ENCODE measurements around the gene GIPR. TPM values are rescaled to one million over a fixed set of nuclear protein-coding genes. Genes with fewer than 3 reads are reported as not detected.
"Not testable (repeated sequence)": the region's sequence is repeated elsewhere in the genome, so short reads cannot be mapped to it uniquely, and the experiment has no call there.

The GIPR gene, protein sequence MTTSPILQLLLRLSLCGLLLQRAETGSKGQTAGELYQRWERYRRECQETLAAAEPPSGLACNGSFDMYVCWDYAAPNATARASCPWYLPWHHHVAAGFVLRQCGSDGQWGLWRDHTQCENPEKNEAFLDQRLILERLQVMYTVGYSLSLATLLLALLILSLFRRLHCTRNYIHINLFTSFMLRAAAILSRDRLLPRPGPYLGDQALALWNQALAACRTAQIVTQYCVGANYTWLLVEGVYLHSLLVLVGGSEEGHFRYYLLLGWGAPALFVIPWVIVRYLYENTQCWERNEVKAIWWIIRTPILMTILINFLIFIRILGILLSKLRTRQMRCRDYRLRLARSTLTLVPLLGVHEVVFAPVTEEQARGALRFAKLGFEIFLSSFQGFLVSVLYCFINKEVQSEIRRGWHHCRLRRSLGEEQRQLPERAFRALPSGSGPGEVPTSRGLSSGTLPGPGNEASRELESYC
- total RNA-seq = 1 to 10 TPM in 3 of 4 donors, under 1 TPM in 1; 0.45 to 1.5 (median 1.2) TPM

DNA sequence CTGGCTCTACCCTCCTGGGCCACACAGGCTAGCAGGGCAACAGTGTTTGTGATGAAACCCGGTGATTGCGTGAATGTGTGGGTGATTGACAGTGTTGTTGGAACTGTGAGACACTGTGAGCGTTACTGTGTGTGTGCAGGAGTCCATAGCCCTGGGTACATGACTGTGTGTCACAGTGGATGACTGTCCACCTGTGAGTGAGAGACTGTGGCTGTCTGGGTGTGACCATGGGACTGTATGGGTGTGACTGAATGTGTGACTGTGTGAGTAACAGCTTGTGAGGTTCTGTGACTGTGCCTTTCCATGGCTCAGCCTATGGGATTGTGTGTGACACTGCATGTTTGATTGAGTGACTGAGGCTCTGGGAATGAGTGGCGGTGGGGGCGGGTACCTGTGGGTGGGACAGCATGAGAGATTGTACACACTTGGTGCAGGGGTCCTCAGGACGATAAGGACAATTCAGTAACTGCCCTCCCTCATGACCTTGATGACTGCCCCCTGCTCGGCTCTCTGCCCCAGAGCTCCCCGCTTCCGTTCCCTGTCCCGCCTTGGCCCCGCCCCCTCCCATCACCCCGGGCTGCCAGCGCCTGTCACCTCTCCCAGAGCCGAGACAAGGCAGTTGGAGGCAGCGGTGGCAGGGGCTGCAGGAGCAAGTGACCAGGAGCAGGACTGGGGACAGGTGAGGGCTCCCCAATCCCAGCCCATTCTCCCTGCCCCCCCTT, at the start of gene GIPR:
TSS of gene GIPR (plus strand) at position 602 of the 722 bp plus-strand sequence. CDS start 1,300 bp downstream, outside the sequence.
- TF ChIP-seq POLR2A (IDR thresholded peaks at IDR 0.05) = no peak
- TF ChIP-seq, protein P1, sequence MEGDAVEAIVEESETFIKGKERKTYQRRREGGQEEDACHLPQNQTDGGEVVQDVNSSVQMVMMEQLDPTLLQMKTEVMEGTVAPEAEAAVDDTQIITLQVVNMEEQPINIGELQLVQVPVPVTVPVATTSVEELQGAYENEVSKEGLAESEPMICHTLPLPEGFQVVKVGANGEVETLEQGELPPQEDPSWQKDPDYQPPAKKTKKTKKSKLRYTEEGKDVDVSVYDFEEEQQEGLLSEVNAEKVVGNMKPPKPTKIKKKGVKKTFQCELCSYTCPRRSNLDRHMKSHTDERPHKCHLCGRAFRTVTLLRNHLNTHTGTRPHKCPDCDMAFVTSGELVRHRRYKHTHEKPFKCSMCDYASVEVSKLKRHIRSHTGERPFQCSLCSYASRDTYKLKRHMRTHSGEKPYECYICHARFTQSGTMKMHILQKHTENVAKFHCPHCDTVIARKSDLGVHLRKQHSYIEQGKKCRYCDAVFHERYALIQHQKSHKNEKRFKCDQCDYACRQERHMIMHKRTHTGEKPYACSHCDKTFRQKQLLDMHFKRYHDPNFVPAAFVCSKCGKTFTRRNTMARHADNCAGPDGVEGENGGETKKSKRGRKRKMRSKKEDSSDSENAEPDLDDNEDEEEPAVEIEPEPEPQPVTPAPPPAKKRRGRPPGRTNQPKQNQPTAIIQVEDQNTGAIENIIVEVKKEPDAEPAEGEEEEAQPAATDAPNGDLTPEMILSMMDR (IDR thresholded peaks at IDR 0.05) = no peak
- no peaks in the 10 kb centered on the region for H3K9me3 ChIP-seq
- H3K4me3 ChIP-seq (replicated peaks in 1 of 3) = peak within 1 kb of the TSS in 1 of 3 donors; percentile 17
- H3K27ac ChIP-seq = no peak within 1 kb of the TSS
- H3K36me3 ChIP-seq = no peaks in the 10 kb centered on the region
- no peak for DNase-seq
- H3K27me3 ChIP-seq = peaks cover 19% of the 10 kb centered on the region
- intact Hi-C loops (cut with DNase I) = no loop called here
- H3K4me1 ChIP-seq = peaks cover 6 to 21% of the 10 kb centered on the region in 2 donors
- WGBS, 2 donors = 26 to 31% methylated on average over 6 to 8 of the region's 15 CpGs

DNA sequence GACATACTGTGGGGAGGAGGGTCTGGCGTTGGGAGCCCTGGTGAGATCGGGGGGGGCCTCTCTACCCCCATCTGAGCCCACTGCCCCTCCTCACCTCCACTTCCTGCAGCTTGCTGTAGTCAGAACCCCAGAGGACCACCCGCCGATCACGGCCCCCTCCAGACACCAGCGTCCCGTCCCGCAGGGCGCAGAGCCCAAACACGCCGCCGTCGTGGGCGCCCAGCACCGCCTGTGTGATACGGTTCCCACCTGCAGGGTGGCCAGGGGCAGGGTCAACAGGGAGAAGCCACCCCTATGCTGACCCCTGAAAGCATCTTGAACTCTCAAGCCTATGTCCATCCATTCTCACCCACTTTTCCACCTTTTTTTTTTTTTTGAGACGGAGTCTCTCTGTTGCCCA, 46.6 kb upstream of the GIPR start:
- 89 to 96% methylated on average over 17 of the region's 17 CpGs for WGBS, 2 donors
- intact Hi-C loops (cut with DNase I) = no loop called here
- peaks cover 10 to 26% of the 10 kb centered on the region in 2 donors for H3K36me3 ChIP-seq

DNA sequence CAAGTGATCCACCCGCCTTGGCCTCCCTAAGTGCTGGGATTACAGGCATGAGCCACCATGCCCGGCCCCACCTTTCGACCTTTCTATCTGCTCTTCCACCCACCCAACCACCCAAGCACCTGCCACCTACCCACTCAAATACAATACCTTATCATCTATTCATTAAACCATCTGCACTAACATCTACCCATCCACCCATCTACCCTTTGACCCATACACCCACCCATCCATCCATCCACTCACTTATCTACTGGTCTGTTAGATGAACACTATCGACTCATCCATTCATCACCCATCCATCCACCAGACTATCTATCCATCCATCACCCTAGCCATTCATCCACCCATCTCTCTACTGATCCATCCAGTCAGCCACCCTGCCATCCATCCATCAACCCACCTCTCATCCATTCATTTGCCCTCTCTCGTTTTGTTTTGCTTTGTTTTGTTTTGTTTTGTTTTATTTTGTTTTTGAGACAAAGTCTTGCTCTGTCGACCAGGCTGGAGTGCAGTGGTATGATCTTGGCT, 46.0 kb upstream of the GIPR start:
- Histone ChIP-seq H3K27ac (no peak overlapping the region), H3K4me3 (replicated peaks in 1 of 3) (no peak overlapping the region), H3K36me3 (peaks cover 10 to 26% of the 10 kb centered on the region in 2 donors), H3K9me3 (no peaks in the 10 kb centered on the region), H3K27me3 (no peaks in the 10 kb centered on the region), H3K4me1 (no peaks in the 10 kb centered on the region)
- intact Hi-C loops (cut with DNase I) = no loop called here
- DNase-seq = no peak
- 85 to 88% methylated on average over 6 of the region's 6 CpGs for WGBS, 2 donors
- TF ChIP-seq, protein P1 (IDR thresholded peaks at IDR 0.05) = no peak
- no peak for TF ChIP-seq POLR2A (IDR thresholded peaks at IDR 0.05)

More for the DNA sequence above, 46.6 kb upstream of the GIPR start:
- Histone ChIP-seq H3K4me1 (no peaks in the 10 kb centered on the region), H3K27me3 (no peaks in the 10 kb centered on the region), H3K4me3 (replicated peaks in 1 of 3) (no peak overlapping the region), H3K9me3 (no peaks in the 10 kb centered on the region), H3K27ac (no peak overlapping the region)
- DNase-seq = no peak
- TF ChIP-seq POLR2A (IDR thresholded peaks at IDR 0.05) = no peak
- TF ChIP-seq, protein P1 (IDR thresholded peaks at IDR 0.05) = no peak

DNA sequence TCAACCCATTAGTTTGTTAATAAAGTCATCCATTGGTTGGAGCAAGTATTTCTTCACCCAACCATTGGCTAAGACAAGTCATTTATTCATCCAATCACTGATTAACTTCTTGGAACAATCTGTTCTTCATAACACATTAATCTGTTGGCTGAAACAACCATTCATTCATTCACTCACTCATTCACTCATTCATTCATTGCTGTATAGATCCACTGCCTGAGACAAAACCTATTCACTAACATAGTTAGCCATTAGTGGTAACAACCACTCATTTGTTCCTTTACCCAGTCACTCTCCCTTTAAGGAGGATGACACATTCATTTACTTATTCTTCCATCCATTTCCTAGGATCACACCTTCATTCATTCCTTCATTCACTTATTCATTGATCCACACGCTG, 44.0 kb upstream of the GIPR start:
- Histone ChIP-seq H3K4me3 (replicated peaks in 1 of 3) (no peak overlapping the region), H3K4me1 (no peaks in the 10 kb centered on the region), H3K36me3 (peaks cover 8 to 28% of the 10 kb centered on the region in 2 donors), H3K27ac (no peak overlapping the region), H3K27me3 (no peaks in the 10 kb centered on the region), H3K9me3 (no peaks in the 10 kb centered on the region)
- intact Hi-C loops (cut with DNase I) = no loop called here
- no peak for DNase-seq
- 93 to 98% methylated on average over 1 of the region's 1 CpG for WGBS, 2 donors
- TF ChIP-seq POLR2A (IDR thresholded peaks at IDR 0.05) = no peak
- TF ChIP-seq, protein P1 (IDR thresholded peaks at IDR 0.05) = no peak

DNA sequence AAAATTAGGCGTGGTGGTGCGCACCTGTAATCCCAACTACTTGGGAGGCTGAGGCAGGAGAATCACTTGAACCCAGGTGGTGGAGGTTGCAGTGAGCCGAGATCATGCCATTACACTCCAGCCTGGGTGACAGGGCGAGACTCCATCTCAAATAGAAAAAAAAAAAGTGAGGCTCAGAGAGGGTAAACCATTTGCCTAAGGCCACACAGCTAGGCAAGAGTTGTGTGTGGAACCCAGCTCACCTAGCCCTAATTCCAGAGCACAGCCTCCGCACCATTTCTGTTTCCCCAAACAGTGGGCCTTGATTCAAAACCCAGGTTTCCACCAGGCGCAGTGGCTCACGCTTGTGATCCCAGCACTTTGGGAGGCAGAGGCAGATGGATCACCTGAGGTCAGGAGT, 39.8 kb upstream of the GIPR start:
- 97 to 99% methylated on average over 7 of the region's 7 CpGs for whole genome bisulfite sequencing, 2 donors
- H3K4me1 ChIP-seq; H3K9me3 ChIP-seq; H3K4me3 ChIP-seq (replicated peaks in 1 of 3); H3K36me3 ChIP-seq; H3K27ac ChIP-seq; DNase-seq; H3K27me3 ChIP-seq; intact Hi-C loops (cut with DNase I): not testable (repeated sequence)

All from thyroid gland (tissue), 4 donors.